B cell (primary cell): ENCODE results near the gene CDKAL1. TPM values are rescaled to one million over a fixed set of nuclear protein-coding genes. Genes with fewer than 3 reads are reported as not detected.

Experiments
- ATAC-seq: fragments of 200-7000 bp; cut with Tn5 transposase; one replicate; pipeline ENCODE4 v1.10.0; 2021; ENCODE audit warnings: low read depth, mild to moderate bottlenecking, moderate number of reproducible peaks, moderate library complexity
- CTCF ChIA-PET: fragments of 350-600 bp; sonication (Branson Sonifier 250); formaldehyde crosslinking; loops from one replicate; lab custom pipeline; 2021; ENCODE audit warnings: antibody characterized with exemption, inconsistent platforms; lab: Charles Lee
- POLR2A ChIA-PET: fragments of 350-600 bp; sonication (Branson Sonifier 250); formaldehyde crosslinking; loops from one replicate; lab custom pipeline; 2021; ENCODE audit warnings: antibody characterized with exemption; lab: Charles Lee
- DNase-seq: peaks from one replicate; pipeline ENCODE4 v3.0.0; 2013
- H2AFZ ChIP-seq: 2 replicates; pipeline ENCODE4 v1.6.1; 2012; ENCODE audit warnings: mild to moderate bottlenecking, low read depth, low read length; ENCODE audit not compliant: insufficient read depth, poor library complexity, severe bottlenecking
- H3K27ac ChIP-seq, 2 donors: 1 replicate in 1 of 2; 2 replicates in 1 of 2; pipeline ENCODE4 v1.5.1; 2012 to 2013; ENCODE audit warnings: low read length in 2 of 2, mild to moderate bottlenecking in 2 of 2, moderate library complexity in 1 of 2
- H3K27me3 ChIP-seq, 4 experiments: fragments of 200-600 bp in 1 of 4; sonication (generic) in 1 of 4; replicated peaks in 1 of 4; 1 replicate in 2 of 4; 2 replicates in 2 of 4; pipeline versions ENCODE4 v1.6.1 to v1.7.0; 2013 to 2016; ENCODE audit warnings: low read length in 3 of 4, mild to moderate bottlenecking in 2 of 4, mixed read lengths in 1 of 4, moderate library complexity in 1 of 4; ENCODE audit not compliant: insufficient read depth in 4 of 4, control insufficient read depth in 3 of 4; ENCODE audit errors: control extremely low read depth in 1 of 4
- H3K36me3 ChIP-seq, 2 experiments: replicated peaks in 1 of 2; 1 replicate in 1 of 2; 2 replicates in 1 of 2; pipeline versions ENCODE4 v1.6.1 to v1.7.1; 2013; ENCODE audit warnings: low read length in 1 of 2; ENCODE audit not compliant: insufficient read depth in 2 of 2, control insufficient read depth in 1 of 2; ENCODE audit errors: control extremely low read depth in 1 of 2, extremely low read depth in 1 of 2
- H3K4me1 ChIP-seq, 2 donors: fragments of 200-600 bp in 1 of 2; sonication (generic) in 1 of 2; 1 replicate in 1 of 2; 2 replicates in 1 of 2; pipeline versions ENCODE4 v1.5.1 to v1.6.1; 2013 to 2017; ENCODE audit warnings: low read length in 2 of 2; ENCODE audit not compliant: control insufficient read depth in 2 of 2, insufficient read depth in 2 of 2
- H3K4me2 ChIP-seq: replicated peaks from 2 replicates; pipeline ENCODE3; 2012; ENCODE audit warnings: mild to moderate bottlenecking, low read depth, low read length; ENCODE audit not compliant: poor library complexity, severe bottlenecking
- H3K4me3 ChIP-seq, 5 experiments: fragments of 200-600 bp in 1 of 5; sonication (generic) in 1 of 5; 1 replicate in 3 of 5; 2 replicates in 2 of 5; pipeline versions ENCODE4 v1.5.1 to v1.7.0; 2011 to 2016; ENCODE audit warnings: low read length in 4 of 5, mild to moderate bottlenecking in 4 of 5, low read depth in 2 of 5, control low read depth in 1 of 5, moderate library complexity in 1 of 5; ENCODE audit not compliant: insufficient read depth in 1 of 5; ENCODE audit errors: control extremely low read depth in 1 of 5, extremely low read depth in 1 of 5
- H3K79me2 ChIP-seq: fragments of 200-600 bp; sonication (generic); one replicate; pipeline ENCODE4 v1.6.0; 2016; ENCODE audit warnings: low read length; ENCODE audit not compliant: control insufficient read depth, insufficient read depth
- H3K9ac ChIP-seq: fragments of 200-600 bp; sonication (generic); 2 replicates; pipeline ENCODE4 v1.6.1; 2017; ENCODE audit warnings: mild to moderate bottlenecking, low read length, moderate library complexity
- H3K9me3 ChIP-seq, 3 donors: one replicate each; pipeline versions ENCODE4 v1.6.1 to v1.7.1; 2013; ENCODE audit warnings: low read length in 2 of 3; ENCODE audit not compliant: control insufficient read depth in 2 of 3, insufficient read depth in 1 of 3; ENCODE audit errors: control extremely low read depth in 1 of 3
- H4K20me1 ChIP-seq: 2 replicates; pipeline ENCODE4 v1.6.0; 2012; ENCODE audit warnings: mild to moderate bottlenecking, low read length; ENCODE audit not compliant: insufficient read depth, control insufficient read depth, poor library complexity, severe bottlenecking
- H3K27ac Mint-ChIP-seq: one replicate; pipeline ENCODE4 v1.8.0; 2021; ENCODE audit warnings: mixed read lengths
- H3K27me3 Mint-ChIP-seq: one replicate; pipeline ENCODE4 v1.8.0; 2021; ENCODE audit warnings: mixed read lengths
- H3K4me1 Mint-ChIP-seq: one replicate; pipeline ENCODE4 v1.8.0; 2021; ENCODE audit warnings: mixed read lengths
- H3K4me3 Mint-ChIP-seq: one replicate; pipeline ENCODE4 v1.8.0; 2021; ENCODE audit warnings: mixed read lengths
- H3K9me3 Mint-ChIP-seq: one replicate; pipeline ENCODE4 v1.8.0; 2022; ENCODE audit warnings: mixed read lengths; ENCODE audit not compliant: insufficient read depth
- EZH2 ChIP-seq: IDR thresholded peaks from 2 replicates; pipeline ENCODE4 v1.6.1; 2012; ENCODE audit warnings: borderline replicate concordance, low read depth, mild to moderate bottlenecking, moderate library complexity, low read length; ENCODE audit not compliant: insufficient read depth, poor library complexity, severe bottlenecking
- WGBS: methylation state at CpG from one replicate; pipeline ENCODE4 v1.1.5; 2013; ENCODE audit warnings: missing lambda C conversion rate; ENCODE audit not compliant: insufficient coverage; 5-methylcytosine and 5-hydroxymethylcytosine counted together
- intact Hi-C: fragments of 100-400 bp; cut with micrococcal nuclease; formaldehyde crosslinking; loops from one replicate; pipeline ENCODE4 v1.10.0; 2022
- polyA plus RNA-seq: library from polyadenylated mRNA; depleted of rRNA; stranded (reverse); fragments of >200 nt; gene quantifications from 2 replicates; pipeline ENCODE4 v1.2.3, GENCODE V29; 2012
- total RNA-seq, 2 donors: library from RNA; stranded (reverse); fragments of 120-200 nt in 1 of 2; gene quantifications; 1 replicate in 1 of 2; 2 replicates in 1 of 2; pipeline versions ENCODE4 v1.2.3 to v1.2.4, GENCODE V29; 2013 to 2022
- TF ChIP-seq, protein P1 (sequence below): fragments of 200-600 bp; IDR thresholded peaks from one replicate; pipeline ENCODE4 v1.8.0; 2022; ENCODE audit warnings: antibody characterized with exemption, mild to moderate bottlenecking

CDKAL1 gene
- total and polyA plus RNA-seq, 2 donors (not counting 1 experiment from before 2014, with no cell fraction given): 6.1 to 33.3 TPM

GRCh38 chr6:20805021-20805420 lies 270.8 kb downstream of the CDKAL1 start:
- Histone ChIP-seq H3K9ac (no peak overlapping the region), H3K9me3 (peaks cover 0 to 11% (median 4%) of the 10 kb centered on the region in 3 donors), H3K27me3 (no peaks in the 10 kb centered on the region), H3K27ac (no peak overlapping the region), H3K4me1 (no peaks in the 10 kb centered on the region), H3K79me2 (no peaks in the 10 kb centered on the region), H2AFZ (no peak overlapping the region), H3K36me3 (no peaks in the 10 kb centered on the region), H3K4me3 (no peak overlapping the region), H4K20me1 (no peaks in the 10 kb centered on the region), H3K4me2 (no peak overlapping the region)
- WGBS: no CpG with 5 or more reads among the region's 1 CpG
- intact Hi-C loops: no loop called here
- Mint-ChIP-seq H3K27ac (no peak overlapping the region), H3K4me1 (no peaks in the 10 kb centered on the region), H3K9me3 (peaks cover 10% of the 10 kb centered on the region), H3K4me3 (no peak overlapping the region), H3K27me3 (no peaks in the 10 kb centered on the region)
- no peak for TF ChIP-seq EZH2
- TF ChIP-seq, protein P1, sequence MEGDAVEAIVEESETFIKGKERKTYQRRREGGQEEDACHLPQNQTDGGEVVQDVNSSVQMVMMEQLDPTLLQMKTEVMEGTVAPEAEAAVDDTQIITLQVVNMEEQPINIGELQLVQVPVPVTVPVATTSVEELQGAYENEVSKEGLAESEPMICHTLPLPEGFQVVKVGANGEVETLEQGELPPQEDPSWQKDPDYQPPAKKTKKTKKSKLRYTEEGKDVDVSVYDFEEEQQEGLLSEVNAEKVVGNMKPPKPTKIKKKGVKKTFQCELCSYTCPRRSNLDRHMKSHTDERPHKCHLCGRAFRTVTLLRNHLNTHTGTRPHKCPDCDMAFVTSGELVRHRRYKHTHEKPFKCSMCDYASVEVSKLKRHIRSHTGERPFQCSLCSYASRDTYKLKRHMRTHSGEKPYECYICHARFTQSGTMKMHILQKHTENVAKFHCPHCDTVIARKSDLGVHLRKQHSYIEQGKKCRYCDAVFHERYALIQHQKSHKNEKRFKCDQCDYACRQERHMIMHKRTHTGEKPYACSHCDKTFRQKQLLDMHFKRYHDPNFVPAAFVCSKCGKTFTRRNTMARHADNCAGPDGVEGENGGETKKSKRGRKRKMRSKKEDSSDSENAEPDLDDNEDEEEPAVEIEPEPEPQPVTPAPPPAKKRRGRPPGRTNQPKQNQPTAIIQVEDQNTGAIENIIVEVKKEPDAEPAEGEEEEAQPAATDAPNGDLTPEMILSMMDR: no peak
- ATAC-seq (no peak), DNase-seq (no peak)
- ChIA-PET CTCF (no interaction called here), POLR2A (no interaction called here)

DNA sequence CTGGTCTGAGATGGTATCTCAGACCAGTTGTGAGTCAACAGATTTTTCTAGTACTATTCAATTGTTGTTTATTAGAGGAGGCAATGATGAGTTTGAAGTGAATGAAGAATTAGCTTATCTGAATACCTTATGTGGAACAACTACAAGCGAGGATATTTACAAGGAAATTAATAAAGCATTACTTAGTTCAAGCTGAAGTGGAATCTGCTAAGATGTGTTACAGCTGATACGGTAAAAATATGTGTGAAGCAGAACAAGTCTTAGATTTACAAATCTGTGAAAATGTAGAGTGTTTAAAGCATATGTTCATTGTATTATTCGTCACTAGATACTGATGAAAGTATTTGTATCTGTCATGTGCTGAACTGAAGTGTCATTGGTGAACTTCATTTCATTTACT lies 272.4 kb downstream of the CDKAL1 start:
- Histone ChIP-seq H3K4me3 (no peak overlapping the region), H3K4me1 (no peaks in the 10 kb centered on the region), H3K79me2 (no peaks in the 10 kb centered on the region), H3K4me2 (no peak overlapping the region), H3K36me3 (no peaks in the 10 kb centered on the region), H3K27ac (no peak overlapping the region), H3K27me3 (no peaks in the 10 kb centered on the region), H3K9ac (no peak overlapping the region), H2AFZ (no peak overlapping the region), H4K20me1 (no peaks in the 10 kb centered on the region), H3K9me3 (peaks cover 0 to 11% (median 4%) of the 10 kb centered on the region in 3 donors)
- TF ChIP-seq EZH2: no peak
- TF ChIP-seq, protein P1: no peak
- CTCF ChIA-PET: no interaction called here
- no peak for ATAC-seq
- no peak overlapping the region for H3K4me3 Mint-ChIP-seq
- intact Hi-C loops: no loop called here
- H3K4me1 Mint-ChIP-seq: no peaks in the 10 kb centered on the region
- no peak for DNase-seq
- peaks cover 10% of the 10 kb centered on the region for H3K9me3 Mint-ChIP-seq
- POLR2A ChIA-PET: no interaction called here
- WGBS: no CpG with 5 or more reads among the region's 3 CpGs
- no peak overlapping the region for H3K27ac Mint-ChIP-seq
- no peaks in the 10 kb centered on the region for H3K27me3 Mint-ChIP-seq
